Kidney (tissue), 14 donors: ENCODE data around the gene SMYD3. TPM values are rescaled to one million over a fixed set of nuclear protein-coding genes. Genes with fewer than 3 reads are reported as not detected.

Experiments
- DNase-seq, 5 donors: peaks; one replicate each; pipeline ENCODE4 v3.0.0-alpha.2; 2013 to 2020
- FAIRE-seq: peaks from 2 replicates; lab custom pipeline; 2012; peaks lifted over from hg19 to GRCh38; lab: Jason Lieb, UNC
- H3K27ac ChIP-seq, 2 donors: one replicate each; pipeline ENCODE4 v1.7.0; 2013; ENCODE audit warnings: low read depth in 2 of 2, low read length in 2 of 2, inconsistent platforms in 1 of 2
- H3K27me3 ChIP-seq: one replicate; pipeline ENCODE4 v1.7.1; 2013; ENCODE audit warnings: low read length, inconsistent platforms; ENCODE audit not compliant: control insufficient read depth, insufficient read depth
- H3K36me3 ChIP-seq, 3 donors: one replicate each; pipeline versions ENCODE4 v1.7.0 to v1.7.1; 2013; ENCODE audit warnings: low read length in 3 of 3, control low read depth in 1 of 3, inconsistent platforms in 1 of 3; ENCODE audit not compliant: insufficient read depth in 3 of 3, control insufficient read depth in 2 of 3
- H3K4me1 ChIP-seq, 3 donors: one replicate each; pipeline versions ENCODE4 v1.7.0 to v1.7.1; 2013; ENCODE audit warnings: low read length in 3 of 3, inconsistent platforms in 1 of 3, low read depth in 1 of 3; ENCODE audit not compliant: control insufficient read depth in 2 of 3, insufficient read depth in 2 of 3
- H3K4me3 ChIP-seq, 3 donors: one replicate each; pipeline versions ENCODE4 v1.7.0 to v1.8.1; 2013; ENCODE audit warnings: low read length in 3 of 3, control low read depth in 1 of 3, inconsistent platforms in 1 of 3
- H3K9ac ChIP-seq, 3 donors: one replicate each; pipeline versions ENCODE4 v1.7.0 to v1.7.1; 2013; ENCODE audit warnings: low read length in 3 of 3, control low read depth in 1 of 3, inconsistent platforms in 1 of 3
- H3K9me3 ChIP-seq, 3 donors: one replicate each; pipeline versions ENCODE4 v1.7.0 to v1.7.1; 2013; ENCODE audit warnings: low read length in 3 of 3, control low read depth in 1 of 3, inconsistent platforms in 1 of 3; ENCODE audit not compliant: control insufficient read depth in 2 of 3, insufficient read depth in 1 of 3
- intact Hi-C: fragments of 100-400 bp; cut with DNase I; formaldehyde crosslinking; loops from one replicate; pipeline ENCODE4 v1.11.1; 2022
- polyA plus RNA-seq: library from polyadenylated mRNA; stranded (reverse); fragments of 350-450 nt; fragmentation: Illumina TruSeq; extraction: RNeasy Lipid Tissue Mini Kit (QIAGEN cat#74804); gene quantifications from one replicate; pipeline ENCODE4 v1.2.3, GENCODE V29; 2014; ENCODE audit warnings: low read depth, low replicate concordance; ENCODE audit not compliant: insufficient read depth
- total RNA-seq: library from RNA; stranded (reverse); fragmentation: NEBNext Ultra II Directional; extraction: Animal tissue kit (Norgen Biotek cat#: 25700); gene quantifications from one replicate; pipeline ENCODE4 v1.2.1, GENCODE V29; 2021
- TF ChIP-seq, protein P1 (sequence below): IDR thresholded peaks from 3 replicates; pipeline ENCODE4 v1.5.1; 2012; ENCODE audit warnings: mild to moderate bottlenecking, moderate library complexity, borderline replicate concordance; ENCODE audit not compliant: insufficient read depth; ENCODE audit errors: extremely low read depth
- donor health status: control.
- donor health status: control.
- donor health status: control.
- donor health status: control.
- donor health status: control.
- donor health status: DM: yes; HTN: yes; CAD: no.
- donor health status: Normal renal cell carcinoma (clear cell type).

SMYD3 gene
- total and polyA plus RNA-seq, 2 donors from 2014 or later = 23.3 to 23.9 TPM

DNA sequence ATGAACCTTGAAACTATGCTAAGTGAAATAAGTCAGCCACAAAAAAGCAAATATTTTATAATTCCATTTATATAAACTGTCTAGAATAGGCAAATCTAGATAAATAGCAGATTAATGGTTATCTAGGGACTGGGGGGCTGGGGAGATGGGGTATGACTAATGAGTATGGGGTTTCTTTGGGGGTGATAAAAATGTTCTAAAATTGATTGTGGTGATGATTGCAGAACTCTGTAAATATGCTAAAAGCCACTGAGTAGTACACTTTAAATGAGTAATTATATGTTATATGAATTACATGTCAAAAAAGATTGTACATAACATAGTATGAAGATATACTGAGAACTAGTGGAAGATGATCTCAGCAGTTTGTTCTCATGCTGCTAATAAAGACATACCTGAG lies 677.3 kb downstream of the SMYD3 start:
- Histone ChIP-seq H3K9me3 (no peaks in the 10 kb centered on the region), H3K36me3 (no peaks in the 10 kb centered on the region), H3K9ac (no peak overlapping the region), H3K27ac (no peak overlapping the region), H3K27me3 (no peaks in the 10 kb centered on the region), H3K4me1 (no peaks in the 10 kb centered on the region), H3K4me3 (no peak overlapping the region)
- FAIRE-seq (no peak), DNase-seq (no peak)
- intact Hi-C loops = no loop called here
- TF ChIP-seq, protein P1, sequence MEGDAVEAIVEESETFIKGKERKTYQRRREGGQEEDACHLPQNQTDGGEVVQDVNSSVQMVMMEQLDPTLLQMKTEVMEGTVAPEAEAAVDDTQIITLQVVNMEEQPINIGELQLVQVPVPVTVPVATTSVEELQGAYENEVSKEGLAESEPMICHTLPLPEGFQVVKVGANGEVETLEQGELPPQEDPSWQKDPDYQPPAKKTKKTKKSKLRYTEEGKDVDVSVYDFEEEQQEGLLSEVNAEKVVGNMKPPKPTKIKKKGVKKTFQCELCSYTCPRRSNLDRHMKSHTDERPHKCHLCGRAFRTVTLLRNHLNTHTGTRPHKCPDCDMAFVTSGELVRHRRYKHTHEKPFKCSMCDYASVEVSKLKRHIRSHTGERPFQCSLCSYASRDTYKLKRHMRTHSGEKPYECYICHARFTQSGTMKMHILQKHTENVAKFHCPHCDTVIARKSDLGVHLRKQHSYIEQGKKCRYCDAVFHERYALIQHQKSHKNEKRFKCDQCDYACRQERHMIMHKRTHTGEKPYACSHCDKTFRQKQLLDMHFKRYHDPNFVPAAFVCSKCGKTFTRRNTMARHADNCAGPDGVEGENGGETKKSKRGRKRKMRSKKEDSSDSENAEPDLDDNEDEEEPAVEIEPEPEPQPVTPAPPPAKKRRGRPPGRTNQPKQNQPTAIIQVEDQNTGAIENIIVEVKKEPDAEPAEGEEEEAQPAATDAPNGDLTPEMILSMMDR = no peak

DNA sequence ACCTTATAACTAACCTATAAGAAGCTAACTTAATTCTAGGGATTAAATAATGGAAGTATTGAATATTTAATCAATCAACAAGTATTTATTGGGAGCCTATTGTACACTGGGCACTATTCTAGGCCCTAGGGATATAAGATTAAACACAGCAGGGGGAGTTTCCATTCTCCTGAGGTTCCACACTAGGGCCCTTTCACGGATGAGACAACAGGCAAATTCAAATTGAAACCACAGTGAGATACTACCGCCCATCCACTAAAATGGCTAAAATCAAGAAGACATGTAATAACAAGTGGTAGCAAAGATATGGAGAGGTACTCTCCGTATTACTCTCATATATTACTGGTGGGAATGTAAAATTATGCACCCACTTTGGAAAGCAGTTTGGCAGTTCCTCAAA lies 677.9 kb downstream of the SMYD3 start:
- no peak overlapping the region for H3K9ac ChIP-seq
- no peak for FAIRE-seq
- no peak for DNase-seq
- no peaks in the 10 kb centered on the region for H3K9me3 ChIP-seq
- no peak overlapping the region for H3K4me3 ChIP-seq
- no peaks in the 10 kb centered on the region for H3K4me1 ChIP-seq
- TF ChIP-seq, protein P1 = no peak
- intact Hi-C loops = no loop called here
- no peaks in the 10 kb centered on the region for H3K27me3 ChIP-seq
- no peak overlapping the region for H3K27ac ChIP-seq
- no peaks in the 10 kb centered on the region for H3K36me3 ChIP-seq

DNA sequence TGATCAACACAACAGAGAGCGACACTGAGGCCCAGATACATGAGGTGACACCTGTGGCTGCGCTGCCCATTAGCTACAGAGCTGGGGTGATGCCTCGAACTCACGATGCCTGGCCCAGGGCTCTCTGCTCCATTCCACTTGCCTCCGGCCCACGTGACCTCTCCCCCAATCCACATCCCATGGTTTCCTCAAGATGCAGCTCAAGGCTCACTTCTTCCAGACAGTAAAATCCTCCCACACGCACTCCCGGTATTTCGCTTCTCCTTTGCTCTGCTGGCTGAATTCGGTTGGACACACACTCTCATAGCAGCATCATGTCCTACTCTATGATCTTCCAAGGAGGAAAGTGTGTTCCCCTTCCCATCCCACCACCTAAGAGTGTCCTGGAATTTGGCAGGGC lies 679.8 kb downstream of the SMYD3 start:
- Histone ChIP-seq H3K27ac (no peak overlapping the region), H3K36me3 (no peaks in the 10 kb centered on the region), H3K9ac (no peak overlapping the region), H3K4me3 (no peak overlapping the region), H3K27me3 (no peaks in the 10 kb centered on the region), H3K9me3 (no peaks in the 10 kb centered on the region), H3K4me1 (no peaks in the 10 kb centered on the region)
- TF ChIP-seq, protein P1 = no peak
- DNase-seq = no peak
- intact Hi-C loops = no loop called here
- no peak for FAIRE-seq

DNA sequence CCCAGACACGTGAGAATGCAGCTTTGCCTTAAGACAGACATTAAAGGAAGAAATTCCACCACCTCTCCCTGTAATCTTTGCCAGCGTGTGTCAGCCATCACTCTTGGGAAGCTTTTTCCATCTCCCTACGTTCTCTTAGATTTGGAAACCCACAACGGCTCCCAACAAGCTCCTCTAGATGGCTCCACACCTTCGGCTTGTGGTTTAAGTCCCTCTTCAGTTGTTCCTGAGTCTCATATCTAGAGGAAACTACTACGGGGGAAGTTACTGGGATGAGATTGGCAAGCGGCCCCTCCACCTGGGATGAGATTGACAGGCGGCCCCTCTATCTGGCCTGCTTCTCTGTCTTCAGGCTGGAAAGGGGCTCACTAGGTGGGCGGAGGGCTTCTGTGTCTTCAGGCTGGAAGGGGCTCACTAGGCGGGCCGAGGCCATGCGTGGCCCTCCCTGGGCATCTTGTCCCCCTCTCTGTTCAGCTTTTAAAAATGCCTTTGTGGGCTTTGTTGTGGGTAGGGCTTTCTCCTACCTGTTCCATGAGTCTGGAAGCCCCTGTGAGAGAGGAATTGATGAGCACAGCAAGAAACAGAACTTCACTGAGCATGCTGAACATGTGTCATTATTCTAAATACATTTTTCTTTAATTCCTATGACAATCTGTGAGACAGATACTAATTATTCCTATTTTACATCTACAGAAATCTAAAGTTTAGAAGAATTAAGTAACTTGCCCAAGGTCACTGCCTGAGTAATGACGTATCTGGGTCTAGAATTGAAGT lies 681.8 kb downstream of the SMYD3 start:
- DNase-seq (peak in 1 of 5 donors; percentile 50), FAIRE-seq (no peak)
- H3K36me3 ChIP-seq = no peaks in the 10 kb centered on the region
- intact Hi-C loops = no loop called here
- no peaks in the 10 kb centered on the region for H3K27me3 ChIP-seq
- TF ChIP-seq, protein P1 = no peak
- no peaks in the 10 kb centered on the region for H3K4me1 ChIP-seq
- no peak overlapping the region for H3K27ac ChIP-seq
- H3K4me3 ChIP-seq = no peak overlapping the region
- no peak overlapping the region for H3K9ac ChIP-seq
- H3K9me3 ChIP-seq = no peaks in the 10 kb centered on the region
